ENCODE data around the gene ANKMY1. TPM values are rescaled to one million over a fixed set of nuclear protein-coding genes. Genes with fewer than 3 reads are reported as not detected.
A peak's percentile ranks its signal among the peaks of the same experiment; 100 is the strongest.

The ANKMY1 gene
- total and polyA plus RNA-seq, 2 of the 13 experiments (the other 11 are each of a cell fraction or from before 2014, with no cell fraction given) = 11.7 to 18.8 TPM

- TF ChIP-seq KDM4B (CRISPR knock-in tag; IDR thresholded peaks at IDR 0.05) (peak; percentile 71; the same call in 1 of the 2 replicates), ZMAT5 (CRISPR knock-in tag; IDR thresholded peaks at IDR 0.05; ENCODE audit: borderline replicate concordance, low read depth) (no peak), TCF7 (IDR thresholded peaks at IDR 0.05; ENCODE audit: low read depth) (no peak), MTERF4 (CRISPR knock-in tag; IDR thresholded peaks at IDR 0.05) (no peak), BCL6 (CRISPR knock-in tag; IDR thresholded peaks at IDR 0.05) (no peak), THAP7 (CRISPR knock-in tag; IDR thresholded peaks at IDR 0.05) (no peak), ZNF510 (CRISPR knock-in tag; IDR thresholded peaks at IDR 0.05; ENCODE audit: low read depth) (peak; percentile 82), ZNF616 (CRISPR knock-in tag; IDR thresholded peaks at IDR 0.05; ENCODE audit: low read depth) (0 out of 2 replicates have a peak, but pooled peaks have one; percentile 27), DRAP1 (CRISPR knock-in tag; IDR thresholded peaks at IDR 0.05) (peak; percentile 79; the same call in 1 of the 2 replicates), CERS6 (CRISPR knock-in tag; IDR thresholded peaks at IDR 0.05) (no peak), SRY (CRISPR knock-in tag; IDR thresholded peaks at IDR 0.05) (peak; percentile 42; the same call in 1 of the 2 replicates), ZSCAN21 (CRISPR knock-in tag; IDR thresholded peaks at IDR 0.05; ENCODE audit: borderline replicate concordance) (peak; percentile 16; the same call in 1 of the 2 replicates), PHF8 (CRISPR knock-in tag; IDR thresholded peaks at IDR 0.05) (peak; percentile 87), SP5 (CRISPR knock-in tag; IDR thresholded peaks at IDR 0.05; ENCODE audit: borderline replicate concordance, low read depth) (no peak), TGIF2 (CRISPR knock-in tag; IDR thresholded peaks at IDR 0.05) (peak; percentile 66), SMYD3 (CRISPR knock-in tag; IDR thresholded peaks at IDR 0.05) (no peak), U2AF1 (optimal IDR thresholded peaks at IDR 0.05; ENCODE audit: low read depth, low read length) (no peak), SMARCC2 (IDR thresholded peaks at IDR 0.05) (no peak), NFYB (CRISPR knock-in tag; IDR thresholded peaks at IDR 0.05) (no peak), ZNF276 (CRISPR knock-in tag; IDR thresholded peaks at IDR 0.05; ENCODE audit: low read depth) (no peak), ZNF709 (CRISPR knock-in tag; IDR thresholded peaks at IDR 0.05) (no peak), MTF2 (CRISPR knock-in tag; IDR thresholded peaks at IDR 0.05; ENCODE audit: borderline replicate concordance) (peak; percentile 87), RFX5 (IDR thresholded peaks at IDR 0.05; ENCODE audit: low read depth, low read length) (no peak), HOXA5 (CRISPR knock-in tag; IDR thresholded peaks at IDR 0.05) (no peak), ZNF274 (CRISPR knock-in tag; IDR thresholded peaks at IDR 0.05) (no peak), GZF1 (CRISPR knock-in tag; IDR thresholded peaks at IDR 0.05) (no peak), JUNB (CRISPR knock-in tag; IDR thresholded peaks at IDR 0.05; ENCODE audit: borderline replicate concordance) (no peak)
These were observed 47.3 kb upstream of the ANKMY1 start (continued) for GRCh38 chr2:240604939-240605716.

Data from HepG2 (cell line).